ENCODE data around the gene DNAJB12.

Gene DNAJB12

GRCh38 chr10:72323771-72324191 is 30.9 kb downstream of the DNAJB12 start:
- DNase-seq (ENCODE audit: low read depth) = no peak
- no peak for TF ChIP-seq CTCF (IDR thresholded peaks at IDR 0.05; ENCODE audit: control insufficient read depth, extremely low read depth, insufficient read depth)
- H3K4me3 ChIP-seq (ENCODE audit: low read depth, low read length) = no peak overlapping the region

GRCh38 chr10:72323108-72323749 is 31.5 kb downstream of the DNAJB12 start:
- no peak for DNase-seq (ENCODE audit: low read depth)
- no peak for TF ChIP-seq CTCF (IDR thresholded peaks at IDR 0.05; ENCODE audit: control insufficient read depth, extremely low read depth, insufficient read depth)
- H3K4me3 ChIP-seq (ENCODE audit: low read depth, low read length) = no peak overlapping the region

GRCh38 chr10:72322280-72323058 is 32.2 kb downstream of the DNAJB12 start:
- no peak for TF ChIP-seq CTCF (IDR thresholded peaks at IDR 0.05; ENCODE audit: control insufficient read depth, extremely low read depth, insufficient read depth)
- H3K4me3 ChIP-seq (ENCODE audit: low read depth, low read length) = no peak overlapping the region
- DNase-seq (ENCODE audit: low read depth) = no peak

GRCh38 chr10:72322030-72322279 is 32.8 kb downstream of the DNAJB12 start:
- no peak for TF ChIP-seq CTCF (IDR thresholded peaks at IDR 0.05; ENCODE audit: control insufficient read depth, extremely low read depth, insufficient read depth)
- no peak for DNase-seq (ENCODE audit: low read depth)
- no peak overlapping the region for H3K4me3 ChIP-seq (ENCODE audit: low read depth, low read length)

GRCh38 chr10:72321248-72322029 is 33.3 kb downstream of the DNAJB12 start:
- H3K4me3 ChIP-seq (ENCODE audit: low read depth, low read length) = no peak overlapping the region
- TF ChIP-seq CTCF (IDR thresholded peaks at IDR 0.05; ENCODE audit: control insufficient read depth, extremely low read depth, insufficient read depth) = no peak
- DNase-seq (ENCODE audit: low read depth) = no peak

- TF ChIP-seq CTCF (IDR thresholded peaks at IDR 0.05; ENCODE audit: control insufficient read depth, extremely low read depth, insufficient read depth) = no peak
- DNase-seq (ENCODE audit: low read depth) = no peak
- H3K4me3 ChIP-seq (ENCODE audit: low read depth, low read length) = no peak overlapping the region
Observed at GRCh38 chr10:72320676-72321247, 34.0 kb downstream of the DNAJB12 start.

All from LNCaP clone FGC (cell line).